ENCODE results near the gene SLC17A2. TPM values are rescaled to one million over a fixed set of nuclear protein-coding genes. Genes with fewer than 3 reads are reported as not detected.

SLC17A2 gene
- total and polyA plus RNA-seq, 2 of the 8 experiments (the other 6 are each of a cell fraction or from before 2014, with no cell fraction given): not detected

DNA sequence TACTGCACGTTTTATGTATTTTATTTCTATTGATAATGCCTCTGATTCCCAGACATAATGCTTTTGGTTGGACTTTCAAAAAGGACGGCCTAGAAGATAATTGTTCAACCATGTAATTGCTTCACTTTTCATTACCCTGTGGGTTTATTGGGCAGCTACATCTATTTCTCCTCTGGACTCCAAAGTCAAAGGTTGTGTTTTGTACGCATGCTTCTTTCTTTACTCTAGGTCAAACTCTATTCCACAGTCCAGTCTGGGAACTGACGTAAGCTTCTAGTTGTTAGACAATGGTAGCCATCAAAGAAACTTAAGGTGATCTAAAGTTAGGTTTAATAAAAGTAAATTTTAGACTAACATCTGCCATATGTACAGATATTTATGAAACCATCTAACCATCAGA is 49.9 kb downstream of the SLC17A2 start:
- no peak for FAIRE-seq
- H2BK12ac ChIP-seq (ENCODE audit: low read depth, low read length): no peak overlapping the region
- H3K18ac ChIP-seq (ENCODE audit: extremely low read depth, low read length): no peak overlapping the region
- H4K91ac ChIP-seq (replicated peaks; ENCODE audit: insufficient read length, low read length): no peak overlapping the region
- no peak overlapping the region for H3K14ac ChIP-seq (ENCODE audit: insufficient read length)
- TF ChIP-seq GABPA (IDR thresholded peaks at IDR 0.05; ENCODE audit: borderline replicate concordance, insufficient read depth, low read length) (no peak), MAFK (IDR thresholded peaks at IDR 0.05; ENCODE audit: low read depth, low read length) (no peak), SIN3A (conservative IDR thresholded peaks at IDR 0.05 in 1 of 2, IDR thresholded peaks at IDR 0.05 in 1 of 2; ENCODE audit: low read depth in 1 of 2, low read length in 2 of 2) (no peak), SAP30 (IDR thresholded peaks at IDR 0.05; ENCODE audit: insufficient read depth, insufficient replicate concordance, low read length) (no peak), GTF2F1 (IDR thresholded peaks at IDR 0.05; ENCODE audit: borderline replicate concordance, low read depth, low read length) (no peak)
- TF ChIP-seq, protein P1, sequence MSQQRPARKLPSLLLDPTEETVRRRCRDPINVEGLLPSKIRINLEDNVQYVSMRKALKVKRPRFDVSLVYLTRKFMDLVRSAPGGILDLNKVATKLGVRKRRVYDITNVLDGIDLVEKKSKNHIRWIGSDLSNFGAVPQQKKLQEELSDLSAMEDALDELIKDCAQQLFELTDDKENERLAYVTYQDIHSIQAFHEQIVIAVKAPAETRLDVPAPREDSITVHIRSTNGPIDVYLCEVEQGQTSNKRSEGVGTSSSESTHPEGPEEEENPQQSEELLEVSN (IDR thresholded peaks at IDR 0.05): no peak
- no peak overlapping the region for H2BK5ac ChIP-seq (ENCODE audit: low read depth, low read length)
- no peak overlapping the region for H3K4me3 ChIP-seq (ENCODE audit: extremely low read depth in 1 of 4, insufficient read depth in 2 of 4, low read depth in 3 of 4, low read length in 4 of 4)
- no peak overlapping the region for H2BK15ac ChIP-seq (ENCODE audit: low read length)
- no peaks in the 10 kb centered on the region; a peak in 1 of 7 replicates for H3K4me1 ChIP-seq (replicated peaks in 1 of 4; ENCODE audit: control insufficient read depth in 3 of 4, insufficient read depth in 4 of 4, low read length in 3 of 4)
- H2AFZ ChIP-seq (ENCODE audit: low read length): no peak overlapping the region
- no peaks in the 10 kb centered on the region for H3K79me2 ChIP-seq (ENCODE audit: control insufficient read depth in 1 of 2, insufficient read depth in 2 of 2, low read length in 2 of 2)
- H3K4me2 ChIP-seq (ENCODE audit: insufficient read depth in 1 of 2, low read depth in 2 of 2, low read length in 2 of 2): no peak overlapping the region
- H3K23ac ChIP-seq (ENCODE audit: insufficient read length): no peak overlapping the region
- H3K9ac ChIP-seq (replicated peaks in 1 of 4; ENCODE audit: extremely low read depth in 1 of 4, low read depth in 3 of 4, low read length in 3 of 4): no peak overlapping the region
- H3K27ac ChIP-seq (ENCODE audit: low read depth, low read length): no peak overlapping the region
- H2BK20ac ChIP-seq (ENCODE audit: low read length): no peak overlapping the region
- H4K5ac ChIP-seq (ENCODE audit: insufficient read length, low read depth, low read length): no peak overlapping the region
- no peaks in the 10 kb centered on the region for H3K9me3 ChIP-seq (ENCODE audit: insufficient read depth in 2 of 2, low read depth in 1 of 2, low read length in 1 of 2)
- H3K56ac ChIP-seq (replicated peaks; ENCODE audit: insufficient read length, low read depth, low read length): no peak overlapping the region
- no peak overlapping the region for H2AK5ac ChIP-seq (ENCODE audit: low read depth, low read length)
- ChIA-PET CTCF (ENCODE audit: partially characterized antibody) (interaction anchor here (1.0 to 1.5 kb wide), 3 partner anchors 123 to 222 kb away, joined by 3 to 4 read pairs (median 4); no protein-coding TSS in a partner anchor), POLR2A (ENCODE audit: partially characterized antibody) (no interaction called here)
- peaks cover 0 to 4% (median 0%) of the 10 kb centered on the region in 4 experiments; a peak in 1 of 7 replicates for H3K27me3 ChIP-seq (replicated peaks in 1 of 4; ENCODE audit: control insufficient read depth in 3 of 4, extremely low read depth in 1 of 4, insufficient read depth in 3 of 4, low read length in 3 of 4)
- H3K79me1 ChIP-seq (ENCODE audit: low read depth, low read length): no peaks in the 10 kb centered on the region
- WGBS, 2 experiments (ENCODE audit: extremely low coverage in 1 of 2, insufficient coverage in 1 of 2, insufficient read length in 1 of 2, insufficient replicate concordance in 2 of 2, low coverage in 1 of 2, low lambda C conversion rate in 2 of 2, missing lambda C conversion rate in 1 of 2): 90% methylated on average over 4 of the region's 4 CpGs; no CpG with 5 or more reads in 1 of the 2 experiments
- no peaks in the 10 kb centered on the region for H3K36me3 ChIP-seq (ENCODE audit: control insufficient read depth in 2 of 4, insufficient read depth in 4 of 4, low read length in 3 of 4)
- no peaks in the 10 kb centered on the region; the same call in 1 of the 2 replicates for H3K23me2 ChIP-seq (ENCODE audit: low read depth, low read length)
- no peak overlapping the region for H2BK120ac ChIP-seq (replicated peaks; ENCODE audit: low read depth, low read length)
- no peak for DNase-seq (ENCODE audit: low read depth in 1 of 2, low spot score in 2 of 2)
- H3K4ac ChIP-seq (replicated peaks; ENCODE audit: insufficient read length, low read depth, low read length): no peak overlapping the region
- no peak overlapping the region for H4K8ac ChIP-seq (ENCODE audit: extremely low read depth, insufficient read depth, low read length)
- no peaks in the 10 kb centered on the region for H4K20me1 ChIP-seq (replicated peaks in 1 of 2; ENCODE audit: control insufficient read depth in 1 of 2, insufficient read depth in 2 of 2, low read length in 2 of 2)

Measured in H1 (cell line).